HT1080 (cell line): ENCODE results near the gene C6orf118. TPM values are rescaled to one million over a fixed set of nuclear protein-coding genes. Genes with fewer than 3 reads are reported as not detected.
A peak's percentile ranks its signal among the peaks of the same experiment; 100 is the strongest.

ENCODE experiments used
- DNase-seq: peaks from one replicate; pipeline ENCODE4 v3.0.0-alpha.2; 2015; ENCODE audit warnings: low read depth
- polyA plus RNA-seq, 2 experiments: library from polyadenylated mRNA; depleted of rRNA; stranded (reverse); fragments of >200 nt; gene quantifications; 2 replicates each; pipeline ENCODE4 v1.2.3, GENCODE V29; 2015
- total RNA-seq: library from RNA; depleted of rRNA; stranded (reverse); fragments of >200 nt; shearing (Covaris generic); gene quantifications from 2 replicates; pipeline ENCODE4 v1.2.3, GENCODE V29; 2014; rRNA removed

C6orf118 gene
- total RNA-seq = not detected in 2 replicates
- polyA plus RNA-seq (2015; cell fraction: cytosol; rRNA removed) = not detected in 2 replicates
- polyA plus RNA-seq (2015; cell fraction: nucleus; rRNA removed) = 0.49 and 0.60 TPM in 2 replicates

GRCh38 chr6:165308926-165309731, at the start of gene C6orf118:
C6orf118 (minus strand) TSS chr6:165309605; CDS start chr6:165309586, 19 bp downstream.
- peak; percentile 83 for DNase-seq

DNA sequence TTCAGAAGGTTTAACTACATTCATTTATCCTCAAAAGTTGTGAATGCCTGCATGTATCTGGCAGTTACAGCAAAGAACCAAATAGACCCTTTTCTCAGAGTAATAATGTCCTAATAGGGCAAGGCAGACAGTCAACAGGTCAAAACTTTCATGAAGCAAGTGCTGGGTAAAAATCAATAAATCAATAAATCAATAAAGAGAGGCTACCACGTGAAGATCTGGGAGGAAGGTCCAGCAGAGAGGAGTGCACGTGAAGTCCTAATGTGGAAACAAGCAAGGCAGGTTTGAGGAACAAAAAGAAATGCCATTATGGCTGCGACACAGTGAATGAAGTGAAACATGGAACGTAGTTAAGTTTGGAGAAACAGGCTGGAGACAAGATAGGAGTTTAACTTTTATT, 36.3 kb upstream of the C6orf118 start:
- DNase-seq = no peak

- no peak for DNase-seq
Observed at GRCh38 chr6:165340532-165340931, 31.1 kb upstream of the C6orf118 start.

DNA sequence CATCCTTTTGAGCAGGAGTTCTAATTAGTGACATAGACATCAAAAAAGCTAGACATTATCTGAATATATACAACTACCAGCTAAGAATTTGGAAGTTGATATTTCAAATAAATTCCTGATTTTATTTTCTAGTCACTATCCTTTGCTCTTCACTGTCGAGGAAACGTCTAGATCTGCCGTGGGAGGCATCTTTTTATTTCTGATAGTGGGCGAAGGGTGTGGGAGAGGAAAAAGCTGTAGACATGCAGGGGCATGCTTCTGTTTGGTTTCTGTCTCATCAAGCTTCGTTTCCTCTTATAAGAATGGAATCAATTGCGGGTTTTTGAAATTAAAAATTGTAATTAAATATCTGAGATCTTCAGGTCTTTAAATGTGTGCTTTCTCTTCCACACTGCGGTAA, 16.2 kb upstream of the C6orf118 start:
- DNase-seq = no peak

DNA sequence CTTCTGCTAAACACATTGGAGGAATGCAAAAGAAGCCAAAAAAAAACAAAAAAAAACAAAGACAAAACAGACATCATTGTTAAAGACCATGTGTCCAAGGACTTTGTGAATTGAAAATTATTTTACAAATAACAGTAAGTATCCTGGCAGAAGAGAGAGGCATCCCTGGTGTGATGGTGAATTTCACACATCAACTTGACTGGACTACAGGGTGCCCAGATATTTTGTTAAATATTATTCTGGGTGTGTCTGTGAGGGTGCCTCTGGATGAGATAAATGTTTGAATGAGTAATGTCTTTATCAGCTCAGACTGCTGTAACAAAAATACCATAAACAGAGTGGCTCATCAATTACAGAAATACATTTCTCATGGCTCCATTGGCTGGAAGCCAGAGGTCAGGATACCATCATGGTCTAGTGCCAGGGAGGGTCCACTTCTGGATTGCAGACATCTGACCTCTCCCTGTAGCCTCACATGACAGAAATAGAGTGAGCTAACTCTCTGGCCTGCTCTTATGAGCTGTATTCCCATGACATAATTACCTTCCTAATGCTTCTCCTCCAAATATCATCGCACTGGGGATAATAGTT, 12.2 kb upstream of the C6orf118 start:
- DNase-seq = no peak

DNA sequence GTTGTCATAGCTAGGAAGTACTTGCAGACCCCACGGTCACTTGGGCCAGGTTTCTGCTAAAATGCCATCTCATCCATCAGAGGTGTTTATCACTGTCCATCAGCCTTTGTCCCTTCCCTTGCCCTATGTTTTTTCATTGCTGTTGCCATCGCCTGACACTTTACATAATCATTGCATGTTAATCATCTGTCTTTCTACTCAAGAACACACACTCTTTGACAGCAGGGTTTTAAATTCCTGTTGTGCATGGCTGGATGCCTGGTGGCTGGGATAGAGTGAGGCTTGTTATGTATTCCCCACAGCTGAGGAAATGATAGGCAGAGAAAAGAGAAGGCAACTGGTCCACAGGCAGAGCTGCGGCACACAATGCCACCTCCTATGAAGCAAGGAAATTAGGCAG, 11.7 kb upstream of the C6orf118 start:
- no peak for DNase-seq

DNA sequence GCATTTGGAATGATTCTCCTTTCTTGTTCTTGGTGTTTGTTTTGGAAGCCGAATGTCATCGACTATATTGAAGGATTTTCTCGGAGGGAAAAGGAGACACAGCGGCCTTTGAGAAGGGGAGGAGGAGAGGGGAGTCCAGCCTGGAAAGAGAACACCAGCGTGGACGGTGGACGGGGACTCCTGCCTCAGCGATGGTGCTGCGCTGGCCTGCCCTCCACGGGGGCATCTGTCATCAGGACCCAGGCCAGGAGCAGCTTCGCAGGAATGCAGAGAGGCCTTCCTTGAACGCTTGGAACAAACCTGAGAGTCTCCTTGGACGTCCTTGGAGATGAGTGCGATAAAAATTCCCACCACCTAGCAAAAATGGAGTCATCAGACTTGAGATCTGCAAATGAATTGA, 8.3 kb upstream of the C6orf118 start:
- DNase-seq = no peak

DNA sequence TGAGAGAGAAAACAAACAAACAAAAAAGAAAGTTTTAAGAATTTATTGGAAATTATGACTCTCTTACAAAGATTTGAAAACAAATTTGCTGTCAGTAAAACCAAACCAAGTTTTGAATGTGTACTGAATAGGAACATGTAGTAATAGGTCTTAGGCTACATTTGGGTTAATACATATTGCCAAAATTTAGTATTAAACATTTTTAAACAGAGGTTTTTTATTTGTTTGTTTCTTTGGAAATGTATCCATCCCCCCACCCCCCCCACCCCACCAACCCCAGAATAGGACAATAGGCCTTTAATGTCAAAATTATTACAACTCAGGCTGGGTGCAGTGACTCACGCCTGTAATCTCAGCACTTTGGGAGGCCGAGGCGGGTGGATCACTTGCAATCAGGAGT, 2.5 kb downstream of the C6orf118 start:
- no peak for DNase-seq

GRCh38 chr6:165301372-165302246, 7.8 kb downstream of the C6orf118 start:
- DNase-seq = no peak

GRCh38 chr6:165300422-165300936, 8.9 kb downstream of the C6orf118 start:
- DNase-seq = no peak

GRCh38 chr6:165298875-165299274, 10.5 kb downstream of the C6orf118 start:
- no peak for DNase-seq

DNA sequence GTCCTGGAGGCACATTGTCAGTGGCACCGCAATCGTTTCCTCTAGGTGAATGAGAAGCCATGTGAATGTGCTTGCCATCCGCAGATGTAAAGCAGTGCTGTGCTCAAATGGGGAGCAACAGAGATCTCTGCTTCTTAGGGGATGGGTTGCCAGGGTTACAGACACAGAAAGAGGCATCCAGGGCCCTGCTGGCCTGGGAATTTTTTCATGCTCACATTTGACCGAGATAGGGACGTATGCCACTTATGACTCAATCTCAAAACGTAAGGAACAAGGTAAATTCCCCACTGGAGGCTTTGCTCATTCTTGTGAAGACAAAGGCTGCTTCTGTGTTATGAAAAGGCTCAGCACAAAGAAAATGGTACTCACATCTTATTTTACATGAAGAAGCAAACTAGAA, 11.0 kb downstream of the C6orf118 start:
- peak; percentile 38 for DNase-seq

- DNase-seq = no peak
Observed at GRCh38 chr6:165292657-165293056, 16.7 kb downstream of the C6orf118 start.

DNA sequence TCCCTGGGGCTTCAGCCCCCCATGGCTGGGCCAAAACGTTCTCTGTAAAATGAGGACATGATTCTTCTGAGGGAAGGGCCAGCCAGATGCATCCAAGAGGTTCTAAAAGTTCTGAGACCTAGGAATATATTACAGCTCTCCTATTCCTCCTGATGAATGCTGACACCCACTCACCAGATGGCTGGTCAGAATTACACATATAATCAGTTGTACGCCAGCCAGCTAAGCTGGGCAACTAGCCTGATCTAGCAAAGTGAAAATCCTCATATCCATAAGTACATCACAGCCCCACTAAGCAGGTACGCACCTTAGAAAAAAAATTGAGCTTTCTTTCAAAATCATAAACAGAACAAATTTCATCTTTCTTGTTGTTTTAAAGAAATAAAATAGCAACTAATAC, 34.8 kb downstream of the C6orf118 start:
- no peak for DNase-seq

- no peak for DNase-seq
Observed at GRCh38 chr6:165272585-165272984, 36.8 kb downstream of the C6orf118 start.

DNA sequence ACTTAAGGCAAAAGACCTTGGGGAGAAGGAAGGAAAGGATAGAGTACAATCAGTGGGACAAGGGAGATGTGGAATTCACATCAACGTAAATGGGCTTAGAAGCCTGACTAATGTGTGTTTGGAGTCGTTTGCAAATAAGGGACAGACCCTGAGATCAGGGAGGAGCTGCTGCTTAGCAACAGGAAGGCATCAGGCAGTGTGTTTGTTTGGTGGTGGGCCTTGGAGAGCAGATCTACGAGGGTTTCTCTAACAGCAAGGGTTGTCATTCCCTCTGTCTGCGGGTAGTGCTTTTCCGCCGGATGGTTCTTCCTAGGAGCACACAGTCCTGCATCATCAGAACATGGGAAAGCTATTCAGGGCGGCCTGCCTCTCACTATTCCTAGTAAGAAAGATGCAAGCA, 40.4 kb downstream of the C6orf118 start:
- no peak for DNase-seq

DNA sequence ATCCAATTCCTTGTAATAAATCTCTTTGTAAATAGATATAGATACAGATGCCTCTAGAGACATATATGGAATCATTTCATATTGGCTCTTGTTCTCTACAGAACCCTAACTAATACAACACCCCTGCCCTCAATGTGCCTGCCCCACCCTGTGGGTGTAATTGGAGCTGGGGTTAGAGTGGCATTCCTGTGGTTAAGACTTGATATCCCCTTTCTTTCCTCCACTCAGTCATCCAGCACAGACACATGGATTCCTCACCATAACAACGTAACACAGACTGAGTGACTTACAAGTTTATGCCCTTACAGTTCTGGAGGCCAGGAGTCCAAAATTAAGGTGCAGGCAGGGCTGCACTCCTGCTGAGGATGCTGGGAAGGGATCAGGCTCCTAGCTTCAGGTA, 42.8 kb downstream of the C6orf118 start:
- DNase-seq = peak; percentile 28

GRCh38 chr6:165266191-165266590, 43.2 kb downstream of the C6orf118 start:
- DNase-seq = no peak

GRCh38 chr6:165260462-165260861, 48.9 kb downstream of the C6orf118 start:
- DNase-seq = no peak

DNA sequence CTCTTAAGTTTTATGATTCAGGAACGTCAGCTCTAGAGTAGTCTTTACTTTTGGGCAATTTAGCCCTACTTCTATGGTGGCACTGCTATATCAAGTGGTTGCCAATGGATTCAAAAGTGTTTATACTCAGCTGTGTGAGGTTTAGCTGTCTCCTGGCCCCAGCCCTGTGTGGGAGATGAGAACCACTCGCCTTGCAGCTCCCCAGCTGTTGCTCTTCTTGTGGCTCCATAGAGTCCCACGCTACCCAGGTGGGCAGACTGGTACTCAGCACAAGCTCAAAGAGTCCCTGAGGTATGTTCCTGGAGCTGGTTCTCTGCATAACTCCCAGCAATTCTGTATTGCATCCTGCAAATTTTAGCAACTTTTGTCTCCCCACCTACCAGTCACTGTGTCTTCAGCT, 59.6 kb downstream of the C6orf118 start:
- DNase-seq = no peak

- DNase-seq = peak; percentile 29
Observed at GRCh38 chr6:165245701-165246100, 63.7 kb downstream of the C6orf118 start.

DNA sequence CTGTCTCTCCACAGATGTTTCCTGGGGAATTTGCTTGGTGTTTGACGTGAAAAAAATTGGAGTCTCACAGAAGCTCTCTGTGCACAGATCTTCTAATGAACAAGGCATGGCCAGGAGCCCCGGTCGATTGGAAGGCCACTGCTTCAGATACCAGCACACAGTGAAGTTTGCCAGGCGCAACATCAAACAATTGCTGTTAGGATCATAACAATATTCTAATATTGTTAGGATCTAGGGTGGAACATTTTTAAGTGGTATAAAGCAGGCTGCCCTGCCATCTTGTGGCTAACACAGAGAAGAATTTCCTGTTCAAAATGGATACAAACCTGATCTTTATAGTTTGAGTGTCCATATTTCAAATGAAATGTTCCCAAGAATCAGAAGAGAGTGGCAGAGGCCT, 64.1 kb downstream of the C6orf118 start:
- peak; percentile 27 for DNase-seq
